ENCODE results near the gene CFAP61.

DNA sequence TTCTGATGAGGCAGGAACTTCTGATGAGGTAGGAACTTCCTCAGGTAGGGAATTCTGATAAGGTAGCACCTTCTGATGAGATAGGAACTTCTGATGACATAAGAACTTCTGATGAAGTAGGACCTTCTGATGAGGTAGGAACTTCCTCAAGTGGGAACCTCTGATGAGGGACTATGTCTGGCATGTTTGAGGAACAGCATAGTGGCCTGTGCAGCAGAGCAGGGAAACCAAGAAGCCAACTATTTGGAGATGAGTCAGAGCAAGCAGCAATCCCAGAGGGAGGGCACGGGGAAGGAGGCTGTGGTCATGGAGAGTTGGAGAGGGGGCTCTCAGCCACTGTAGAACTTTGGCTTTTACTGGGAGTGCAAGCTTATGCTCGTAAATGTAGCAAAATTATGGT, 132.4 kb downstream of the CFAP61 start:
- TF ChIP-seq, protein P1, sequence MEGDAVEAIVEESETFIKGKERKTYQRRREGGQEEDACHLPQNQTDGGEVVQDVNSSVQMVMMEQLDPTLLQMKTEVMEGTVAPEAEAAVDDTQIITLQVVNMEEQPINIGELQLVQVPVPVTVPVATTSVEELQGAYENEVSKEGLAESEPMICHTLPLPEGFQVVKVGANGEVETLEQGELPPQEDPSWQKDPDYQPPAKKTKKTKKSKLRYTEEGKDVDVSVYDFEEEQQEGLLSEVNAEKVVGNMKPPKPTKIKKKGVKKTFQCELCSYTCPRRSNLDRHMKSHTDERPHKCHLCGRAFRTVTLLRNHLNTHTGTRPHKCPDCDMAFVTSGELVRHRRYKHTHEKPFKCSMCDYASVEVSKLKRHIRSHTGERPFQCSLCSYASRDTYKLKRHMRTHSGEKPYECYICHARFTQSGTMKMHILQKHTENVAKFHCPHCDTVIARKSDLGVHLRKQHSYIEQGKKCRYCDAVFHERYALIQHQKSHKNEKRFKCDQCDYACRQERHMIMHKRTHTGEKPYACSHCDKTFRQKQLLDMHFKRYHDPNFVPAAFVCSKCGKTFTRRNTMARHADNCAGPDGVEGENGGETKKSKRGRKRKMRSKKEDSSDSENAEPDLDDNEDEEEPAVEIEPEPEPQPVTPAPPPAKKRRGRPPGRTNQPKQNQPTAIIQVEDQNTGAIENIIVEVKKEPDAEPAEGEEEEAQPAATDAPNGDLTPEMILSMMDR (conservative IDR thresholded peaks at IDR 0.05; ENCODE audit: low read depth in 2 of 2) = no peak
- TF ChIP-seq EZH2 (IDR thresholded peaks at IDR 0.05; ENCODE audit: low read depth, unreplicated experiment) (no peak), POLR2AphosphoS5 (IDR thresholded peaks at IDR 0.05; ENCODE audit: low read depth) (no peak), EZH2phosphoT487 (IDR thresholded peaks at IDR 0.05; ENCODE audit: unreplicated experiment) (no peak), STAT1 (IDR thresholded peaks at IDR 0.05; ENCODE audit: unreplicated experiment) (no peak), NANOG (IDR thresholded peaks at IDR 0.05; ENCODE audit: borderline replicate concordance) (no peak)
- TF ChIP-seq, protein P2, sequence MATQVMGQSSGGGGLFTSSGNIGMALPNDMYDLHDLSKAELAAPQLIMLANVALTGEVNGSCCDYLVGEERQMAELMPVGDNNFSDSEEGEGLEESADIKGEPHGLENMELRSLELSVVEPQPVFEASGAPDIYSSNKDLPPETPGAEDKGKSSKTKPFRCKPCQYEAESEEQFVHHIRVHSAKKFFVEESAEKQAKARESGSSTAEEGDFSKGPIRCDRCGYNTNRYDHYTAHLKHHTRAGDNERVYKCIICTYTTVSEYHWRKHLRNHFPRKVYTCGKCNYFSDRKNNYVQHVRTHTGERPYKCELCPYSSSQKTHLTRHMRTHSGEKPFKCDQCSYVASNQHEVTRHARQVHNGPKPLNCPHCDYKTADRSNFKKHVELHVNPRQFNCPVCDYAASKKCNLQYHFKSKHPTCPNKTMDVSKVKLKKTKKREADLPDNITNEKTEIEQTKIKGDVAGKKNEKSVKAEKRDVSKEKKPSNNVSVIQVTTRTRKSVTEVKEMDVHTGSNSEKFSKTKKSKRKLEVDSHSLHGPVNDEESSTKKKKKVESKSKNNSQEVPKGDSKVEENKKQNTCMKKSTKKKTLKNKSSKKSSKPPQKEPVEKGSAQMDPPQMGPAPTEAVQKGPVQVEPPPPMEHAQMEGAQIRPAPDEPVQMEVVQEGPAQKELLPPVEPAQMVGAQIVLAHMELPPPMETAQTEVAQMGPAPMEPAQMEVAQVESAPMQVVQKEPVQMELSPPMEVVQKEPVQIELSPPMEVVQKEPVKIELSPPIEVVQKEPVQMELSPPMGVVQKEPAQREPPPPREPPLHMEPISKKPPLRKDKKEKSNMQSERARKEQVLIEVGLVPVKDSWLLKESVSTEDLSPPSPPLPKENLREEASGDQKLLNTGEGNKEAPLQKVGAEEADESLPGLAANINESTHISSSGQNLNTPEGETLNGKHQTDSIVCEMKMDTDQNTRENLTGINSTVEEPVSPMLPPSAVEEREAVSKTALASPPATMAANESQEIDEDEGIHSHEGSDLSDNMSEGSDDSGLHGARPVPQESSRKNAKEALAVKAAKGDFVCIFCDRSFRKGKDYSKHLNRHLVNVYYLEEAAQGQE (IDR thresholded peaks at IDR 0.05; ENCODE audit: unreplicated experiment) = no peak

All from GM23338 (cell line).